GM21576 (cell line): Measurements from ENCODE around the gene ENOX2.

Experiments used
- ATAC-seq: cut with Tn5 transposase; IDR thresholded peaks from one replicate; pipeline ENCODE4 v1.9.1; 2021; ENCODE audit warnings: mild to moderate bottlenecking, moderate library complexity; ENCODE audit not compliant: unreplicated experiment

Gene ENOX2

DNA sequence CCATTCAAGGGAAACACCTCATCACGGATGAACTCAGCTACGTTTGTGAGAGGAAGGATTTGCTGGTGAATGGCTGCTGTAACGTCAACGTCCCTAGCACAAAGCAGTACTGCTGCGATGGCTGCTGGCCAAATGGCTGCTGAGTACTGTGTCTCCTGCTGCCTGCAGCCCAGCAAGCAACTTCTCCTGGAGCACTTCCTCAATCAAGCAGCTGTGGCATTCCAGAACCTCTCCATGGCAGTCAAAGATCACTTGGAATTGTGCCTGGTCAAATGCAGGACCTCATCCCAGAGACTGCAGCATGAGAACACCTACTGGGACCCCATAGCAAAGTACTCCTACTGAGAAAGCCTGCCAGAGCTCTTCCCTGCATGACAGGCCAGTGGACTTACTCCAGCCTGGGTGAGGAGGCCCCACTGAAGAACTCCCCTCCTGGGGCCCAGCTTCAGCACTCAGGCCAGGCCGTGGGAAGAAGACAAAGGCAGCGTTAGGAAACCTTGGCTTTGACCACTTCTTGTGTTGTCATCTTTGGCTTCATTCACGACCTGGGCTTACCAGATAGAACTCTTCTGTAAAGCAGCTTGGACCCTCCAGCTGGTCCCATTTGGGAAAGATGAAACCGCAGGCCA is 256.9 kb downstream of the ENOX2 start:
- no peak for ATAC-seq

GRCh38 chrX:130637591-130637990 is 265.4 kb downstream of the ENOX2 start:
- no peak for ATAC-seq

DNA sequence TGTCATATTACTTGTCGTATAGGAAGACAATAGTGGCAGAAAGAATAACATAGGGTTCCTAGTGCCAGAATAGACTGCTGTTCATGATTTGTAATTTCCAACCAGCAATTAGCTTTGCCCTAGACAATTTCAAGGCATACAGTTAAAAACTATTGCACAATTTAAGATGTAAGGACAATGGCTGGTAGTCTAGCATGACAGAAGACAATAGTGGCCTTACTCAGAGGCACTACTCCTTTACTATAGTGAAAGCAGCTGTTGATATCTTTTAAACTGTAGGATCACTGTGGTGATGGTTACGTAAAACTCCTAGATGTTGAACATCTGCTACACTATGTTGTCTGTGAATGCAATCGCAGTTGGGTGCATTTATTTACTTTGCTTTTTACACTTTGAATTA is 266.7 kb downstream of the ENOX2 start:
- no peak for ATAC-seq

GRCh38 chrX:130631011-130631410 is 272.0 kb downstream of the ENOX2 start:
- ATAC-seq: no peak

DNA sequence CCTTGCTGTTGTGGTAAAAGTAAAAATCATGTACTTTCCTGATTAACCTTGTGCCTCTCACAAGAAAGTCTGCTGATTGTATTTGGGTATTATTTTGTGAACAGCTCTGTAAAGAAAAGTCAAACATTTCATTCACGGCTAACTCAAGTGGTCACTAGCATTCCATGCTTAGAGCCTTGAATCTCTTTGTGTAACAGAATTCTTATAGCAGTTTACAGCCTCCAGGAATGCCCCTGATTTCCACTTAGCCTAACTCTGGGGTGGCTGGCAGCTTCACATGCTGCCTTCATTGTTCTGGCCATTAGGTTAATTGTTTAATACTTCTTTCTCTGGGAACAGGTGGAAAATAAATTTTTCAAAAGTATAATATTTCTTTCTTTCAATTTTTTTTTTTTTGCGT is 274.5 kb downstream of the ENOX2 start:
- ATAC-seq: no peak

DNA sequence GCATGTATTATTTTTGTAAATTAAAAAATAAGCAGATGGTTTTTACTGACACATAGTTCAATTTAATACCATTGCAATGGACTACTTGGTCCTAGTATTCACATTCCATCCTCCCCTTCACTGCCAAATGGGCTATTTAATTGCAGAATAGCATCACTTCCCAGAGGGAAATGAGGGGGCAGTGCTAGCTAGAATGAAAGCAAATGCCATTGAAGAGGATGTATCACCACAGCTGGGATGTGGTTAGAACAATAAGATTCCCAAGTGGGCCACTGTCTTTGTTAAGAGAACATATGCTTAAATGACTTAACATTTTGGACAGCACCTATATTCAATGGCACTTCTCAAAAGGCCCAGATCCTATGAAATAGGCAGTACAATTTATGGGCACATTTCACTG is 276.5 kb downstream of the ENOX2 start:
- ATAC-seq: no peak

GRCh38 chrX:130625386-130625785 is 277.6 kb downstream of the ENOX2 start:
- ATAC-seq: no peak

- no peak for ATAC-seq
Observed at GRCh38 chrX:130623518-130623917, 279.5 kb downstream of the ENOX2 start.

DNA sequence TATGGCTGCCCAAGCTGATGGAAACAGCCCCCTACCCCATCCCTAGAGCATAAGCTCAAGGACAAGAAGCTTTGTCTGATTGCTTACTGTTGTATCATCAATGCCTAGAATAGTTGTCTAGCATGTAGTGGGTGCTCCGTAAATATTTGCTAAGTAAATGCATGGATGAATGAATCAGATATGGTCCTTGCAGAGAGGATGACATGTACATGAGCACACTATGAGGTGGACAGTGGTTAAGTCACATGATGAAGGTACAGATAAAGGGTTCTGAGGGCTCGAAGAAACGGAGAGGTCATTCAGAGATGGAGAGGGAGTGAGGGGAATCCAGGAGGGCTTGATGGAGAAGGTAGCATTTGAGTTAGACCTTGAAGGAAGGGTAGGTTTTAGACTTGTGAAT is 287.1 kb downstream of the ENOX2 start:
- no peak for ATAC-seq

DNA sequence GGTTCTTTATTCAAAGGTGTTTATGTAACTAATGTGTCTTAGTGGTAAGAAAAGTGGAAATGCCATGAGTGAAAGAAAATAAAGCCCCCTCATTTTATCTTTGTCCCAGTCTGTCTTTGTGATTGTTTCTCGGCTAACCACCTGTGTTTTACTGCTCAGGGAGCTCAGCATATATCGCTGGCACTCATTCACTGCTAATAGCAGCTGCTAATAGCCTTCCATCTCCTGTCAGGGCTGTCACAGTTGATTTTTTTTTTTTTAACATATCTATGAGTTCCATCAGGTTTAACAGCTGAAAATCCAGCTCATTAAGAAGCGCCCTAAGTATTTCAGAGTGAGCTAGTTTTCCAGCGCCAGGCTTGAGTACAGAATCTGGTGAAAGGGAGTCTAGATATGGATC is 295.6 kb downstream of the ENOX2 start:
- no peak for ATAC-seq

- ATAC-seq: no peak
Observed at GRCh38 chrX:130606425-130606824, 296.6 kb downstream of the ENOX2 start.

DNA sequence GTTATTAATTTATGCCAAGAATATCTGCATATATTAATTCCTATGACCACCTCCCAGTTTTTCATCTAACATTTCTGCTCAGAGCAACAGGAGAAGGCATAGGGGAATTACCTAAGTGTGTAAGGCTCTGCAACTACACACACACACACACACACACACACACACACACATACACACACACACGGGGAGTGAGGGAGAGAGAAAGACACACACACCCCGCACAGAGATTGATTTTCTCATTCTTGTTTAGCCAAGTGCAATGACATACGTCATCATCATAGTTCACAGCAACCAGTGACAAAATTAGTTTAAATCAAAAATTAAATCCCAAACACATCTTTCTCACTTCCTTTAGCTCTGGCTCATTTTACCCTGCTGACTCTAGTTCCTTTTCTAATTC is 298.1 kb downstream of the ENOX2 start:
- ATAC-seq: no peak

DNA sequence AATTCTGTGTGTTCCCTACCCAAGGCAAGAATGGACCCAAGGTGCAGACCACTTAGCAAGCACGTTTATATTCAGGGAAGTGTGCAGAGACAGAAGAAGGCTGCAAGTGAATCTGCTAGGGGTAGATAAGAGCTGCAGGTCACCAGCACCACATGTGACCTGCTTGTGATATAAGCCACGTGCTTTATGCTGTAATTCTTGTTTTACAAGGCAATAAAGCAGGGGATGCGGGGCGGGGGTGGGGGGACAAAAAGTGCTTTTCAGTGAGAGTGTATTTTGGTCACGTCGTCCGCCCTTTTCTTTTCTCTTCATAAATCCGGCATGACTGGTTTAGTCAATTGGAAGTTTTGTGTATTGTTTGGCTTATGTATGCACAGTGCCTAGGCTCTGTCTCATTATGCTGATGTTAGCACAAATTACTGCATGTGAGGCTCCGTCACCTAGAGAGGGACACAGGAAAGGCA is 308.5 kb downstream of the ENOX2 start:
- no peak for ATAC-seq

DNA sequence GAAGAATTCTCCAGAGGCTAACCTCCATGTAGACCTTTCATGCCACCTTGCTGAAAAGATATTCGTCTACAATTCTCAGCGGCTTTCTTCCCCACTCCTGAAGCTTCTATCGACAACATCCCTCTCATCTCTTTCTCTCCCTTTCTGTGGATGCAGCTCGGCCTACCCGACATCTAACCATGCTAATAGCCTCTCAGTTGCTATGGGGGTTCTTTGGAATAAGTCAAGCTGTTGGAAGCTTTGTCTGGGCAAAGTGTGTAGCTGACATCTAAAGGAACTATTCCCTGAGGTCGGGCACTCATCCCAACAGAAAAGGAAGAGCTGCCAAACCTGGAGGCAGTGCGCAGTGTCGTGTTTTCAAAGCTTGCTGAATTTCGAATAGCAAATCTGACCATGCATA is 309.1 kb downstream of the ENOX2 start:
- no peak for ATAC-seq

- ATAC-seq: no peak
Observed at GRCh38 chrX:130592204-130592603, 310.8 kb downstream of the ENOX2 start.

- ATAC-seq: no peak
Observed at GRCh38 chrX:130578906-130579305, 324.1 kb downstream of the ENOX2 start.

DNA sequence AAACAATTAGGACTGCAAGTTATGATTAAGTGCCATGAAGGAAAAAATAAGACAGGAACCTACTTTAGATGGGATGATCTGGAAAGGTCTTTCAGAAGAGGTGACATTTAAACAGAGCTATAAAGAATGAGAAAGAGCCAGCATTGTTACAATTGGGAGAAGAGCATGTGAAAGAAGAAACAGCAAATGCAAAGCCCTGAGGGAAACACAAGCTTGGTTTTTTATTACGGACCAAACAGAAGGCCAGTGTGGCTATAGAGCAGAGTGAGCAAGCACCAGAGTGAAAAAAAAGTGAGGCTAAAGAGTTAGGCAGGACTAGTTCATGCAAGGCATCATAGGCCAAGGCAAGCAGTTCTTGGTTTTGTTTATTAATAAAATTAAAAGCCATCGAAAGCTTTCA is 325.6 kb downstream of the ENOX2 start:
- no peak for ATAC-seq

DNA sequence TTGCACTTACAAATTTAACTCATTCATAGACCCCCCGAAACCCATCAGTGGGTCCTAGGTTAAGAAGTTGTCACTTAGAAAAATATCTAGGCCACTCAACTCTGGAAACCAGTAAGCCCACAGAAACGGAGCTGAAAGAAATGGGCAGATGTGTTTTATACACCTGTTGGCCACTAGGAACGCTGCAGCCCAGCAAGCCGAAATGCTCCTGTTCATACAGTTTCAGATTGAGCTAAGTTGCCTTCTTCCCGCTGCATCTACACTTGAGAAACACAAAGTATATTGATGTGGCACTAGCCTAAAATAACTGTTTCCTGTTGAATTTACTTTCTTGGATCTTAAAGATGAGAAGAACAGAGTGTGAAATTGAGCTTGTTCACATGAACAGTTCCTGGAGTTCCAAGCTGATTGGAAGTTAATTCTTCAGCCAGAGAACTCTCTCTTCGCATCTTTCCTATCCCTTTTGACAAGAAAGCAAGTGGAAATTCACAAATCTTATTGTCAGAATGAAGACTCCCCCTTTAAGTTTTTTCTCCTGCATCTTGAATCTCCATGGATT is 327.1 kb downstream of the ENOX2 start:
- no peak for ATAC-seq
